ENCODE results near the gene NOC4L.
"Not testable (repeated sequence)": the region's sequence is repeated elsewhere in the genome, so short reads cannot be mapped to it uniquely, and the experiment has no call there.

Gene NOC4L

DNA sequence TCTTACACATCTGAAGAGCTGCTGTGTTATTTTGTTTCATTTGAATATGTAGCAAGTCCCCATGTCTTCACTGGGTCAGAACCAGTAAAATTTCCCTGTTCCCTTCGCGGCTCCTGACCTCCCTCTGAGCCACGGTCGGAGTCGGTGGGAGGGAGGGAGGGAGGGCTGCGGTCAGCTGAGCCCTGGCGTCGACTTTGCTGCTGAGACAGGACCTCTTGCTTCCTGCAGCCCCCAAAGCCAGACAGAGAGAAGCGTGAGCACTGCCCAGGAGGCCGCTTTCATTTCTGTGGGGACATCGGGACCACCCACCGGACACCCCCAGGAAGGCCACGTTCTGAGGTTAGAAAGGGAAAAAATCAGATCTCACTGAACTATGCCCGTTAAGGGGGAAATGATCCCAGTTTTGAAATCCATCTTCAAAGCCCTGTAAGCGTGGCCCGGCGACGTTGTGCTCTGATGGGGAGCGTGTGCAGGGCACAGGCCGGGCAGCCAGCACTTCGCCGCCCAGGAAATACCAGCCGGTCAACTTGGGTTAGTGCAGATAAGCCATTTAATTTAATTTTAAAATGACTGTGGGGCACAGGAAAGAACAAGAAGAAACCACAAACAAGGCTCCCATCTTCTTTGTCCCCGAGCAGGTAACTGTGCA lies 42.1 kb downstream of the NOC4L start:
- ATAC-seq, result no peak
- peaks cover 30% of the 10 kb centered on the region for H3K4me1 Mint-ChIP-seq
- peaks cover 9% of the 10 kb centered on the region for H3K9me3 Mint-ChIP-seq
- peaks cover 6% of the 10 kb centered on the region for H3K27me3 Mint-ChIP-seq
- no peak overlapping the region for H3K4me3 Mint-ChIP-seq
- H3K27ac Mint-ChIP-seq, result no peak overlapping the region
- H3K36me3 Mint-ChIP-seq, result no peaks in the 10 kb centered on the region

DNA sequence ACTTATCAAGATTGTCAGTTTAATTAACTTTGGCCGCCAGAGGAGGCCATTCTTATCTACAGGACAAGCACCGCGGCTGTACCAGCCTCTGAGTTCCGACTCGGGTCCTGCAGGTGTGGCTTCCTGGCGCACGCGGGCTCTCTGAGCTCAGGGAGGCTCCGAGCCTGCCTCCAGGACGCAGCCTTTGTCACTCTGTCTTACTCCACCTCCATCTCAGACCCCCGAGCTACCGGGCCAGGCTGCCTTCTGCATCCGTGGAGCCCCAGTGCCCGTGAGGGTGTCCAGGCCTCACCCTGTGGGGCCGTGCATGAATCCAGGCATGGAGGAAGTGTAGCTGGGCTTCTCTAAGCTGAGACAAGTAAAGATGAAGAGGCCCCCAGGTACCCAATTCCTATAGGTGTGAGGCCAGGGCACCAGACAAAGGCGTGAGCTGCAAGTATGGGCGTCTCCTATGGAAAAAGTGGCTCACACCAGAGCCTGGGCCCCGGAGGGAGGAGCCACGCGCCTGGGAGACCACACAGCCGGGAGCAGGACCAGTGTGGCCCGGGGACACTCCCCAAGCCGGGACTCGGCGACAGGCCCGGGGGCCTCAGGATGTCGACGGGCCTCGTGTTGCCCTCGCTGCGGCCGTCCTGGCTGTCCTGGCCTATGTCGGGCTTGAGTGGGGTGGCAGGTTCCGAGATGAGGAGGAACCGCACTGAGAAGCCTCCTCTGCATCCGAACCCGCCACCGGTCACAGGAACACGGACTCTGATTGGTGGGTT lies 42.8 kb downstream of the NOC4L start:
- Mint-ChIP-seq H3K4me1 (peaks cover 30% of the 10 kb centered on the region), H3K27ac (no peak overlapping the region), H3K4me3 (no peak overlapping the region), H3K36me3 (no peaks in the 10 kb centered on the region), H3K9me3 (peaks cover 9% of the 10 kb centered on the region), H3K27me3 (no peaks in the 10 kb centered on the region)
- no peak for ATAC-seq

DNA sequence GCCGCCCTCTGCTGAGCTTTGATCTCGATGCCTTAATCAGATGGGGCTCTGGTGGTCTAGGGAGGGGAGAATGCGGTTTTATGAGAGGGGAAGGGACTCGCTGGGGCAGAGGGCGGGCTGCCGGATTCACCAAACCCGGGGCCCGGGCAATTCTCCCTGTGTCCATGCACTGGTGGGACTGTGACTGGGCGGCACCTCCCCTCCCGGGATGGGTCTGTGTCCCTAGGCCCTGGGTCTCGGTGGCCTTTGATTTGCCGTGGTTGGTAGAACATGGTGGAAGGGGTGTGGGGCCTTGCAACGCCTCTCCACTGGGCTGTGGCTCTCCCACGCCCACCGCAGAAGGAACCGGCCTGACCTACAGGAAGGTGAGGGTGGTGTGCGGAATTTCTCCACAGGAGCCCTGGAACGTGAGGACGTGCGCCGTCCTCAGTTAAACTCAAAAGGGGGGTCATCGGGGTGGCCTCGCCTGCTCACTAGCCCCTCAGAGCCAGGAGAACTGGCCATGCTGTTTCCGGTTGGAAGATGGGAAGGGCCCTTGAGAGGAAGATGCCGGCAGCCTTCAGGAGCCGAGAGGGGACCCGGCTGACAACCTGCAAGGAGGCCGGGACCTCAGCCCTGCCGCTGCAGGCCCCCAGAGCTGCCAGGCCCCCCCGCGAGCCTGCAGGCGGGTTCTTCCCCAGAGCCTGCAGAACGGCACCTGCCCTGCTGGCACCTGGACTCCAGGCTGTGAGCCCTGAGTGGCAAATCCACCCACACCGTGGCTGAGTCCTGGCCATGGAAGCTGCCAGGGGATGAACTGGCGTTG lies 43.6 kb downstream of the NOC4L start:
- H3K27me3 Mint-ChIP-seq, result no peaks in the 10 kb centered on the region
- no peaks in the 10 kb centered on the region for H3K36me3 Mint-ChIP-seq
- peaks cover 9% of the 10 kb centered on the region for H3K9me3 Mint-ChIP-seq
- H3K4me1 Mint-ChIP-seq, result peaks cover 30% of the 10 kb centered on the region
- no peak overlapping the region for H3K27ac Mint-ChIP-seq
- no peak for ATAC-seq
- no peak overlapping the region for H3K4me3 Mint-ChIP-seq

DNA sequence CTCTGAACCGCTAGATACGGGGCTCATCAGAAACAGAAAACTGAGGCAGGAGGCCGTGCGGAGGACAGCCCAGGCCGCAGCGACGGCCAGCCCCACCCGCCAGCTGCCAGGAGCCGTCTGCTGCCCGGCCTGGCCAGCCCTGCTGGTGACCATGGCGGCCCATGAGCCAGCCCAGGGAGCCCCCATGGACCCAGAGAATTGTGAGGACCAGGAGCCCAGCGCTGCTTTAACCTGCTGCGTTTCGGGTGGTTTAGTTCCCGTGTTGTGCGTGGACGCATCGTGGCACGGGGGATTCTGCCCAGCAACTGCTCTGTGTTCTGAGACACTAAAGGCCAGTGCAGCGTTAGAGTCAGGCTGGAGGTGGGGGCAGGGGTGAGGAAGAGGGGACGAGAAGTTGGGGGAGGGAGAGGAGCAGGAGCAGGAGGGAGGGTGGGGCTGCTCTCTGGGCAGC lies 44.2 kb downstream of the NOC4L start:
- H3K4me1 Mint-ChIP-seq, result peaks cover 30% of the 10 kb centered on the region
- peaks cover 10% of the 10 kb centered on the region for H3K9me3 Mint-ChIP-seq
- no peak for ATAC-seq
- H3K36me3 Mint-ChIP-seq, result no peaks in the 10 kb centered on the region
- H3K27ac Mint-ChIP-seq, result no peak overlapping the region
- H3K4me3 Mint-ChIP-seq, result peak overlapping the region; percentile 38
- H3K27me3 Mint-ChIP-seq, result no peaks in the 10 kb centered on the region

DNA sequence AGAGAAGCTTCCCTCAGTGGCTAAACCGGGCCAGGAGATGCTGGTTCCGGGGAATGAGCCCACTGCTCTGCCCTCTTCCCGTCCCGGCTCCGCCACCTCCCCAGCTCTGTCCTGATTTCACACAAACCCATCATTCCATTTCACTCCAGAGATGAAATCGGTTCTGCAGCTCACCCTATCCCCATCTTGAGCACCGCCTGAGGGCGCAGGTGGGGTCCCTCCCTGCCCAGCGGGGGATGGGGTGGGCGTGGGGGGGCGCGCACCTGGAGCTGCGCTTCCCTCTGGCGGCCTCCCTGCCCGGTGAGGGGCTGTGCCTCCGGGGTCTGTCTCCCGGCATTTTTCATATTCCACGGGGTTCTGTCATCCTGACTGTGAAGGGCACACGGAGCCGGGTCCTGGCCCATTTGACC lies 44.7 kb downstream of the NOC4L start:
- H3K4me3 Mint-ChIP-seq, result peak overlapping the region; percentile 80
- H3K36me3 Mint-ChIP-seq, result no peaks in the 10 kb centered on the region
- no peaks in the 10 kb centered on the region for H3K27me3 Mint-ChIP-seq
- H3K27ac Mint-ChIP-seq, result peak overlapping the region; percentile 76
- peaks cover 30% of the 10 kb centered on the region for H3K4me1 Mint-ChIP-seq
- peaks cover 12% of the 10 kb centered on the region for H3K9me3 Mint-ChIP-seq
- no peak for ATAC-seq

DNA sequence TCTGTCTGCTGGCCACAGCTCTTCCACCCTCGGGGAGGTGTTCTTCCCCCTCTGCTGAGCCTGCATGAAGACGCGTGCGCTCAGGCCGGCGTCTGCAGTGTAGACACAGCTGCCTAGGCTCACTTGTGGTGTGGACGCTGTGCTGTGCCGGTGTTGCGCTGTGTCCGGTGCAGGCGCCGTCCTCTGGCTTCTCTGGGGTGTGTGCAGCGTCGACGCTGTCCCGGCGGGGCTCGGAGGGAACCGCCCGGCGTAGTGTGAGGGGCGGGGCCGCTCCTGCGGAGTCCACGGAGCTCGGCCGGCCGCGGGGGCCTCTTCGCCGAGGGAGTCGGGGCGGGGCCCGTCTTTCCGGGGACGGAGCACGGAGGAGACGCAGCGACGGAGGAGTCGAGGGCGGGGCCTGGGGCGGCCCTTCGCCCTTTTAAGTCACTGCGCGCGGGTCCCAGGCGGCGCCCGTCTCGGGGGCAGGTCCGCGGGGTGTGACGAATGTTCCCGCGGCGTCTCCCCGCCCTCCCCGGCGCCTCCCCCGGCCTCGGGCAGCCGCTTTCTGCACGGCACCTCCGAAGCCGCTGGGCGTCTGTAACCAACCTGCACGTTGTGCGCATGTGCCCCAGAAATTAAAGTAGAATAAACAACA lies 45.2 kb downstream of the NOC4L start:
- Mint-ChIP-seq H3K4me1 (peaks cover 30% of the 10 kb centered on the region), H3K27ac (peak overlapping the region; percentile 76), H3K36me3 (no peaks in the 10 kb centered on the region), H3K27me3 (no peaks in the 10 kb centered on the region), H3K4me3 (peak overlapping the region; percentile 80), H3K9me3 (peaks cover 12% of the 10 kb centered on the region)
- ATAC-seq, result peak; percentile 96

DNA sequence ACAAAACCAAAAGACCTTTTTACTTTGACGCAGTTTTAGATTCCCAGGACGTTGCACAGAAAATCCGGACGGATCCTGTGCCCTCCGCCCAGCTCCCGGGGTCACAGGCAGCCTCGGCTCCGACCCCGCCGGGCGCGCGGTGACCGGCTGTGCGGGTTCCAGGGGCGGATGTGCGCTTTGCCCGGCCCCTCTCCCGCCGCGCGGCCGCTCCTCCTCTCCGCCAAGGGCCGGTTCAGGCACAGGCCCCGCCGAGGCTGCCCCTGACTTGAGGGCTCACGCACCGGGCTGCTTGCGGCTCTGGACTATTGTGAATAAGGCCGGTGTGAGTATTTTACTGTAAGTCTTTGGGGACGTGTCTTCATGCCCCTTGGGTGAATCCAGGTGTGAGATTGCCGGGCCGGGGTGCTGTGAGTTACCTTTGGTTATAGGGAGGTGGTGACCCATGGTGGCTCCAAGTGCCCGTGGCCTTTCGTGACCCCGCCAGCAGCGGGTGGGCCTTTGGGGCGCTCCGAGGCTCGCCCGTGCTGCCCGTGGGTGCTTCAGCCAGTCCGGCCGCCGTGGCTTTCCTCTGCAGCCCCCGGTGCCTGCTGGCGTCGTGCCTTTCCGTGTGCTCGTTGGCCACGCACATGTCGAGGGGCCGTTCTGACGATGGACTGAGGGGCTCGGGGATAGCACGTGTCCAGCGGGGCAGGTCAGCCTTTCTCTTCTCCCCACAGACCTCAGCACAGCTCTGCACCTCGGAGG lies 45.9 kb downstream of the NOC4L start:
- H3K27ac Mint-ChIP-seq, result peak overlapping the region; percentile 76
- H3K4me3 Mint-ChIP-seq, result peak overlapping the region; percentile 80
- peak; percentile 2 for ATAC-seq
- H3K36me3 Mint-ChIP-seq, result no peaks in the 10 kb centered on the region
- peaks cover 30% of the 10 kb centered on the region for H3K4me1 Mint-ChIP-seq
- H3K27me3 Mint-ChIP-seq, result no peaks in the 10 kb centered on the region
- peaks cover 12% of the 10 kb centered on the region for H3K9me3 Mint-ChIP-seq

DNA sequence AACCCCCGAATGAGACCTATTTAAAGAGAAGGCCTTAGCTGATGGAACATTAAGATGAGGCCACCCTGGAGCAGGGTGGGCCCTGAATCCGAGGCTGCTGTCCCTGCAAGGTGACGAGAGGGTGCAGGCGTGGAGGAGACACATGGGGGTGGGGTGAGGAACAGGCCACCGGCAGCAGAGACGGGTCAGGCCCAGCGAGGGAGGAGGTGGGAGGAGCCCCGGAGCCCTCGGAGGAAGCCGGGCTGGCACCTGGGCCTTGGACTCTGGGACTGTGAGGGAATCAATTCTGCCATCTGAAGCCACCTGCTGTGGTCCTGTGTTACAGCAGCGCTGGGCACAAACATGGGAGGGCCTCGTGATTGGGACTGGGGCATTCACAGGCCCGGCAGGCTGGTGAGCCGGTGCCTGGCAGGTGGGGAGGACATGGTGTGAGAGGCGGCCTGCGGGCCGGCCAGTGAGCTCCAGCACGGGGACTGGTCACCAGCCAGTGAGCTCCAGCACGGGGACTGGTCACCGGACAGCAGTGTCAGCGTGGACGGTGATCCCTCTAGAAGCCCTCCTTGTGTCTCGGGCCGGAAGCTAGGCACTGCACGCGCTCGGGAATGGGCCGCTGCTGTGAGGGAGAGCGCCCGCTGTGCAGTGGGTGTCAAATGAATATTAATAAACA lies 46.7 kb downstream of the NOC4L start:
- H3K9me3 Mint-ChIP-seq, result peaks cover 9% of the 10 kb centered on the region
- H3K27me3 Mint-ChIP-seq, result peaks cover under 1% of the 10 kb centered on the region
- H3K36me3 Mint-ChIP-seq, result no peaks in the 10 kb centered on the region
- no peak for ATAC-seq
- H3K27ac Mint-ChIP-seq, result no peak overlapping the region
- H3K4me1 Mint-ChIP-seq, result peaks cover 30% of the 10 kb centered on the region
- peak overlapping the region; percentile 34 for H3K4me3 Mint-ChIP-seq

DNA sequence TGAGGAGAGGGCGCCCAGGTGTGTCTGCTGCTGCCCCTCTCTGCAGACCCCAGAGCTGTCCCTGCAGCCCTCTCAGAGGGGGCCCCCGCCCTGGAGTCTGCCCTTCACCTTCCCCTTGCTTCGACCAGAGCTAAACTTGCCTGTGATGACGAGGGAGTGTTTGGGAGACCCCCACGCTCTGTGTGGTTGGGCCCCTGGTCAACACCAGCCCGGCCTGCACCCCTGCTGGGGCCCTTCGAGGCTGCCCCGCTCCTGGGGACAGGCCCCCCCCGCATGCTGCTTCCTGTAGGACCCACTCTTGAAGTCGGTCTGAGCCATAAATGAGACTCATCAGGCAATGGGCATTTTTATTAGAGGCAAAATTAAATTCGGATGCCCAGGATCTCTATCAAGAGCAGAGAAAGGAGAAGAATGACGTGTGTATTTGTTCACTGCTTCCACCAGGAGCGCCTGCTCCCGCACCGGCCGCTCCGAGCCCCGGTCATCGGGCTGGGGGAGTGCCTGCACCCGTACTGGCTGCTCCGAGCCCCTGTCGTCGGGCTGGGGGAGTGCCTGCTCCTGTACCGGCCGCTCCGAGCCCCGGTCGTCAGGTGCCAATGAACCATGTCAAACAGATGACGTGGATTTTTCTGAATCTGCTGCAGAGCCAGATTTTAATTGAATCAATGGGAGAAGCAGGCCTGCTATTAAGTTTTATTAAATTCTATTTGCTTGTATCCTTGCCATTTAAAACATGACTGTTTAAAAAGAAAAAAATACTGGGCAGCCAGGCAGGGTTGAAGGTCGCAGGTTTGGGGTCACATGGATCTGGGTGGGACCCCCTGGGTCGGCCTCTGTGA lies 47.7 kb downstream of the NOC4L start:
- Mint-ChIP-seq H3K4me1 (peaks cover 25% of the 10 kb centered on the region), H3K9me3 (peaks cover 8% of the 10 kb centered on the region), H3K27ac (no peak overlapping the region), H3K27me3 (peaks cover 9% of the 10 kb centered on the region), H3K4me3 (no peak overlapping the region), H3K36me3 (no peaks in the 10 kb centered on the region)
- ATAC-seq, result no peak

DNA sequence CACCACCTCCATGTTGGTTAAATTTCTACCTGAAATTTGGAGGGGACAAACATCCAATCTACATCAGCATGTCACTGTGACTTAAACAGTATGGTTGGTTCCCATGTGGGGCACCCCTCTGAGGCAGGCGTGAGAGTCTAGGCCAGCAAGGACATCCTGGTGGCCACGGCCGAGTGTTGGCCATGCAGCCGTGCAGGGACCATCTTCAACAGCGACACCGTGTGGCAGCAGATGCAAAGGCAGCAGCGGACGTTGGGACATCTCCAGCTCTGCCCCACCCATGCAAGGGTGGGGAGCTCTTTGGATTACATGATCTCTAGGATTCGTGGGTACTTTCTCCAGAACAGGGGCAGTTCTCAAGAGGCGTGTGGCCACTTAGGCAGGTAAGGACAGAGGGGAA lies 49.8 kb downstream of the NOC4L start:
- peaks cover 12% of the 10 kb centered on the region for H3K27me3 Mint-ChIP-seq
- no peak overlapping the region for H3K4me3 Mint-ChIP-seq
- peaks cover 8% of the 10 kb centered on the region for H3K9me3 Mint-ChIP-seq
- H3K4me1 Mint-ChIP-seq, result peaks cover 18% of the 10 kb centered on the region
- ATAC-seq, result no peak
- no peak overlapping the region for H3K27ac Mint-ChIP-seq
- no peaks in the 10 kb centered on the region for H3K36me3 Mint-ChIP-seq

DNA sequence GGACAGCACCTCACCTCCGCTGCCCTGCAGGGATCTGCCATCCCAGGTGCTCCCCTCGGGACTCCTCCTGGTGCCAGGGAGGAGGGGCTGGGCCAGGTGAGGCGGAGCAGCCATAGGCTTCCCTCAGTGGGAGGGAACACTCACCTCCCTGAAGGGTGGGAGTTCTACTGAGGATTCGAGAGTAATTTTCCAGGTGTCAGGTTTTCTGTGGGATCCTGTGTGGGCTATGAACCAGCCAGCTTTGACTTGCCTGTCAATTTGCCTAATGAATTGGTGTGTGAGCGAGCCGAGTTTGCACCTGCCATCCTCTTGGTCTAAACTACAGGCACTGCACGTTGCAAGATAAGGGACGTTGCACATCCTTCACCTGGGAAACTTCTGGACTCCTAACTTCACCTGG lies 50.3 kb downstream of the NOC4L start:
- Mint-ChIP-seq H3K4me3 (no peak overlapping the region), H3K36me3 (no peaks in the 10 kb centered on the region), H3K27me3 (peaks cover 17% of the 10 kb centered on the region), H3K4me1 (peaks cover 13% of the 10 kb centered on the region), H3K27ac (no peak overlapping the region), H3K9me3 (peaks cover 8% of the 10 kb centered on the region)
- no peak for ATAC-seq

DNA sequence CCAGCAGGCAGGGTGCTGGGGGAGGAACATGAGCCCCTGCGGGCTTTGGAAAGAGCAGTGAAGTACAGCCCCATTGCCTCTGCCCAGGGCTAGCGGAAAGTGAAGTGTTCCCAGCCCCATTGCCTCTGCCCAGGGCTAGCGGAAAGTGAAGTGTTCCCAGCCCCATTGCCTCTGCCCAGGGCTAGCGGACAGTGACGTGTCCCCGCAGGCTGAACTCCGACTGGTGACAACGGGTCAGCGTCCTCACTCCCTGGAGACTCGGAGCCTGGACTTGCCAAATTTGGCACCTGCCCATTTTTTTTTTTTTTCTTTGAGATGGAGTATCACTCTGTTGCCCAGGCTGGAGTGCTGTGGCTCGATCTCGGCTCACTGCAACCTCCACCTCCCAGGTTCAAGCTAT lies 51.0 kb downstream of the NOC4L start:
- ATAC-seq, result not testable (repeated sequence)

DNA sequence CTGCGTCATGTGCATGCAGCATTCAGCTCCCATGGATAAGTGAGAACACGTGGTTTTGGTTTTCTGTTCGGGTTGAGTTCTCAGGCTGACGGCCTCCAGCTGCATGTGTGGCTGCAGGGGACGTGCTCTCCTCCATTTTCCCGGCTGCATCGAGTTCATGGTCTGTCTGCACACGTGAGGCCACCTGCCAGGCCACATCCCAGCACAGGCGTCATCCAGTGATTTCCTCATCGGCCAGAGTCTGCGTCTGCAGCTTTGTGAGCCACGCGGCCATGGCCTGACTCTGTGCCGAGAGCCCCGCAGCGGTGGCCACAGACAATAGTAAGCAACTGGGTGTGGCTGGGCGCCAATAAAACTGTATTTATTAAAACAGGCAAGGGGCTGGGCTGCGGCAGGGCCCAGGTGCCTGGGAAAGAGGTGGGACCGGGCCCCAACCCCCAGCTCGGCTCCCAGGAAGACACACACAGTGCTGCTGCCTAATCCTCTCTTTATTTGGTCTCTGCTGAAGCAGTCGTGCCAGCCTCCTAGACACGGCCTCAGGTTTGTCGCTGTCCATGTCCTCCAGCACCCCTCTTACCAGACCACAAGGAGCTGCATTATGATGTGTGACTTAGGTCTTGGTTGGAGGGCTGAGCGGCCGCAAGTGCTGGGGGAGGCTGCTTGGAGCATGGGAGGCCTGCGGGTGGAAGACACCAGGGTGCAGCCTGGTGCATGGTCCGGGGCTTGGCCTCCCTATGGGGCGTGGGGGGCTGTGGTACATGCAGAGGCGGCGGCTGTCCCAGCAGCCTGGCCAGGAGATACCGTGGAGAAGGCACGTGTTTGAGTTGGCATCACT lies 52.0 kb downstream of the NOC4L start:
- ATAC-seq, result no peak
- H3K4me1 Mint-ChIP-seq, result no peaks in the 10 kb centered on the region
- H3K9me3 Mint-ChIP-seq, result peaks cover 8% of the 10 kb centered on the region

More for the DNA sequence above, 51.0 kb downstream of the NOC4L start:
- not testable (repeated sequence) for H3K36me3 Mint-ChIP-seq, H3K27ac Mint-ChIP-seq, H3K4me3 Mint-ChIP-seq, H3K4me1 Mint-ChIP-seq, H3K9me3 Mint-ChIP-seq
- H3K27me3 Mint-ChIP-seq, result peaks cover 24% of the 10 kb centered on the region

More for the DNA sequence above, 52.0 kb downstream of the NOC4L start:
- H3K4me3 Mint-ChIP-seq, result no peak overlapping the region
- H3K27me3 Mint-ChIP-seq, result peaks cover 29% of the 10 kb centered on the region
- no peaks in the 10 kb centered on the region for H3K36me3 Mint-ChIP-seq
- no peak overlapping the region for H3K27ac Mint-ChIP-seq

Data from stimulated activated memory B cell treated with anti-CD40 and anti-IgM and Interleukin-4, amounts not matched to agents 10 μg/mL and 1 μg/mL and 100 μg/mL, for 72 hours (primary cell).